Left ventricle myocardium superior (tissue), 1 donor: ENCODE results near the gene DGKD. TPM values are rescaled to one million over a fixed set of nuclear protein-coding genes. Genes with fewer than 3 reads are reported as not detected.

Experiments used
- ATAC-seq: fragments of 200-7000 bp; cut with Tn5 transposase; one replicate; pipeline ENCODE4 v1.9.1; 2020; ENCODE audit warnings: mild to moderate bottlenecking, moderate library complexity
- DNase-seq: peaks from one replicate; pipeline ENCODE4 v3.0.0-alpha.2; 2020
- intact Hi-C: fragments of 100-400 bp; cut with micrococcal nuclease; formaldehyde crosslinking; loops from one replicate; pipeline ENCODE4 v1.11.0; 2022
- total RNA-seq: library from RNA; stranded (reverse); fragmentation: NEBNext Ultra II Directional; extraction: Animal tissue kit (Norgen Biotek cat#: 25700); gene quantifications from one replicate; pipeline ENCODE4 v1.2.1, GENCODE V29; 2021
- donor health status: DM: no; HTN: yes; CAD: no; lungs with severe emphysema.

DGKD gene
- total RNA-seq, 1 donor from 2014 or later: 27.1 TPM

DNA sequence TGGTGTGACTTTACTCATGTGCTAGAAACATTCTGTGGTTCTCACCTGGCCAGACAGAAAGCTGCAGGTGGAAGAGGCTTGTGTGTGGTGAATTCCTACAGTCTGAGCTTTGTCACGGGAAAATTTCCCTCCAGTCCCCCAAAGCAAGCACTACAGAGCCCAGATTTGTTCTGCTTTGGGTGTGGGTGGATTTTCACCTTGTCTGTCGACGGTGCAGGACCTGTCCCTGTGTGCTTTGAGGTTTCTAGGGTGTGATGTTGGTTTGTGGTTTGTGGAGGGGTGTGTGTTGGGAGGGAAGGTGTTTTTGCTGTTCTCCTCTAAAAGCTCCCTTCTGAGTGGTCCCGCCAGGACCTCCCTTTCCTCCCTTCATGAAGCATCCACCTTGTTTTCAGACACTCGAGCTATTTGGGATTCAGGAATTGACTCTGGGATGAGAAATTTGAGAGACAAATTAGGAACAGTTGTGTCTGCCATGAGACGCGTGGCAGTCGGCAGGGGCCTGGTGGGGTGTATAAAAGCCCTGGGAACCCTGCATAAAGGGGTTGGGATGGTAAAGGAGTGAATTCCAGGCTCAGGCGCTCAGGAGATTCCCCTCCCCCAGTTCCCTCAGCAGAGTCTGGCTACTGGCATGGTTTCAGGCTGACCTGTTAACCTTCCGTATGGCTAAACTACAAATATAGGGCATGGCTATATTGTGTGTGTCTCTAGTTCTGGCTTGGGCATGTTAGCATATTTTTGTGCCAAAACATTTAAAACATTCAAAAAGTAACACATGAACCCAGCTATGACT is 65.5 kb downstream of the DGKD start:
- intact Hi-C loops: no loop called here
- ATAC-seq (peak; percentile 57), DNase-seq (no peak)

DNA sequence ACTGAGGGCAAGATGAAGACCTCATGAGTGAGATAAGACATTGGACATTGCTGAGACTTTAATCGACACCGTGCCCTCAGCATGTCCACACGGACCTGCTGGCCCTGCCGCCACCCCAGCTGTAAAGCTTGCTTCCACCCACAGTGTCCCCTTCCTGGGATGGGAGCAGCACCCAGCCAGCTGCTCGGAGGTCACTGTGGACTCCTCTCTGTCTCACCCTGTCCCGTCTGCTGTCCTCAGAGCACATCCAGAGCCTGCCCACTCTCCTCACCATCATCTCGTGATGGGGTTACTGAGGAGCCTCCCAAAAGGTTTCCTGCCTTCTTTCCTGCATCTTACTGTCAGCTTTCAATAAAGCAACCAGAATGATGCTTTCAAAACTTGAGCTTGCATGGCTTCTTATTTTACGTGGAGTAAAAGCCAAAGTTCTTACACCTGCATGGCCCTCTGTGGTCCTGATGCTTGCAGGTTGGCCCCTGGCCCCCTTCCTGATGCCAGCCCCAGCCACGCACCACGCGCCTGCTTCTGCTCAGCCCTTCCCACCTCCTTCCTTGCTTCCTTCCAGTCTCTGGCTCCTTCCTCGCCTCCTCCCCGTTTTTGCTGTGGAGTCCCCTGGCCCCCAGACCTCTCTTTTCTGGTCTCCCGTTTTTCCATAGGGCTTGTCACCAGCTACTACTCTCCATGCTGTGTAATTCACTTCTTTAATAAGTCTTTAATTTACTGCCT is 67.0 kb downstream of the DGKD start:
- intact Hi-C loops: no loop called here
- no peak for ATAC-seq
- no peak for DNase-seq

DNA sequence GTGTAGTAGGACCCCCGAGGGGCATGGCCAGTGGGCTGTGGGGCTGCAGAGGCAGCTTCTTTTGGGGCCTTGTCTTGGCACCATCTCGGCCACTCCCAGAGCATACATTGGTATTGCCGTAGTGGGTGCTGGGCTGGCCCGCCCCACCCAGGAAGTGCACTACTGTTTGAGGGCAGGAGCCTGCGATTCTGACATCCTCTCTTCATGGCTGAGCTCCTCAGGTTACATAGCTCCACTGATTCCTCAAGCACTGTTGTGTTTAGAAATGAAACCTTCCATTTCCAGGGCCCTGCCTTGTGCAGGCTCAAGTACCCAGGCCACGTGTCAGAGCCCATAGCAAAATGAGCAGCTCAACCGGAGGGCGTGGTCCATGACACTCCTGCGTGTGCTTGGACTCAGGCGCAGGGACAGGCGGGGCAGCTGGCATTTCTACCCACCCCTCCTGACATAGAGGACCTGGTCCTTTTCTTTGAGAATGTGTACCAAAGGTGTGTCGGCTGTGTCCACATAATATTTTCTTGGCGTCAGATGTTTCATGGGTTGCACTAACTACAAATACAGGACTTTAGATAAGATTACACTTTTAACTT is 67.9 kb downstream of the DGKD start:
- intact Hi-C loops: no loop called here
- ATAC-seq: no peak

DNA sequence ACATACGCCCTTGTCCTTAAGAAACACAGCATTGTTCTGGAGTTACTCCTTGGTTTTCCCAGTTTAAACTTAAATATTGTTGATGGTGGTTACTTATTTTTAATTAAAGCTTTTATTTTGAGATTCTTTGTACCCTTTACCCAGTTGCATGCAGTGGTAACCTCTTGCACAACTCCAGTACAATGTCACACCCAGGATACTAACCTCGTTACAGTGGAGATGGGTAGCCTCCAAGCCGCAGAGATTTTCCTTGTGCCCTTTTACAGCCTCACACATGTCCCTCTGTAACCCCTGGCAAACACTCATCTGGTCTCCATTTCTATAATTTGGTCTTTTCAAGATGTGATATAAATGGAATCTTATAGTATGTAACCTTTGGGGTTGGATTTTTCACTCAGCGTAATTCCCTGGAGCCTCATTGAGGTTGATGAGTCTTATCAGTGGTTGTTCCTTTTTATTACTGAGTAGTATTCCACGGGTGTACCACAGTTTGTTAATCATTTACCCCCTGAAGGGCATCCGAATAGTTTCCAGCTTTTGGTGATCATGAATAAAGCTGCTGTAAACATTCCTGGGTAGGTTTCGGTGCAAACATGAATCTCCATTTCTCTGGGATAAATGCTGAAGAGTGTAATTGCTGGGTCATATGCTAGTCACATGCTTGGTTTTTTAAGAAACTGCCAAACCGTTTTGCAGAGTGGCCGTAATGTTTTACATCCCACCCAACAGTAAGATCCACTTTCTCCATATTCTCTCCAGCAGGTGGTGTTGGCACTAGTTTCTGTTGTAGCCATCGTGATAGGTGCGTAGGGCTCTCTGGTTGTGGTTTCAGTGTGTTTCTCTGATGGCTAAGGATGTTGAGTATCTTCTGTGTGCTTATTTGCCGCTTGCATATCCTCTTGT is 68.6 kb downstream of the DGKD start:
- no peak for DNase-seq
- intact Hi-C loops: no loop called here
- no peak for ATAC-seq

More for the DNA sequence above, 67.9 kb downstream of the DGKD start:
- DNase-seq: no peak

DNA sequence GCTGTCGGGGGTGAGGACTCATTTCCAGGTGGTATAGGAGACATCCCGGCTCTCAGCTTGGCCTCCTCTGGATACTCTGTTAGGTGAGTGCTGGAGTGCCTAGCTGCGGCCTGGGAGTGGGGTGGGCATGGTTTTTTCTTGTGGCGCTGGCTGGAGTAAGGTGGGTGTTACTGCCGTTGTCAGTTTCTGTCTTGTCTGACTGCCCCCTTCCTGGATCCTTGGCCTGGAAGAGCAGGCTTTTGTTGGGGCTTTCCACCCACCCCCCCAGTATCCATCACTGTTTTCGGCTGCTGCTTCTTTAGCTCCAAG is 69.2 kb downstream of the DGKD start:
- ATAC-seq (no peak), DNase-seq (no peak)
- intact Hi-C loops: no loop called here

DNA sequence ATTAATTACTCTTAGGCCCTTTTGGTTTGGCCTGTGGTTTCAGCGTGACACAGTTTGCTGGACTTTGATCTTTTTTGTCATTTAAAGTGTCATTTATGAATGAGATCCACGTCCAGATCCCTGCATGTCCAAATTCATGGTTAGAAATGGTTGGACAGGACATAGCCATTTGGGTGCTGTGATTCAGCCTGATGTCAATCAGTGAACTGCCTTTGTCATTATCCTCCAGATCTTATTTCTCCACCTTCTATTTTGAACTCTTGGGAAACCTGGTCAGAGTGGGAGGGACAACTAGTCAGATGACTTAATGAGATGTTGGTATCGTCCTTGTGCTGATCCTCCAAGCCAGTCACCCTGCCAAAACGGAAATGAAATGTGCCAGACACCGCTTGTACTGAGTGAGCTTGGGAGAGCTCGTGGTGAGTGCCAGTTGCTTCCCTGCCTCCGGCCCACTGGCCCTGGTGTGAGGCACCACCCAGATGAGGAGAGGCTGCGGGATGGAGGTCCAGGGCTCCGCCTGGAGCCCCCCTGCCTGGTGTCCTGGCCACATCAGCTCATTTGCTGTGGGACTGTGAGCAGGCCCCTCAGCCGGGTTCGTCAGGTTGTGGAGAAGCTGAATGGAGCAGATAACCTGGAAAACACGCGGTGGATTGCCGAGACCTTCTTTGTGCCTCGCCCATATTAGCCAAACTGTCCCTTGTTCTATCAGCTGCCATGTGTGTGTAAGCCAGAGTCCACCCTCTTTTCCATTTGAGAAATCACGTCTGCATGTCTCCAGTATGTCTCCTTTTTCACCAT is 70.1 kb downstream of the DGKD start:
- peak; percentile 72 for DNase-seq
- peak; percentile 76 for ATAC-seq
- intact Hi-C loops: no loop called here

DNA sequence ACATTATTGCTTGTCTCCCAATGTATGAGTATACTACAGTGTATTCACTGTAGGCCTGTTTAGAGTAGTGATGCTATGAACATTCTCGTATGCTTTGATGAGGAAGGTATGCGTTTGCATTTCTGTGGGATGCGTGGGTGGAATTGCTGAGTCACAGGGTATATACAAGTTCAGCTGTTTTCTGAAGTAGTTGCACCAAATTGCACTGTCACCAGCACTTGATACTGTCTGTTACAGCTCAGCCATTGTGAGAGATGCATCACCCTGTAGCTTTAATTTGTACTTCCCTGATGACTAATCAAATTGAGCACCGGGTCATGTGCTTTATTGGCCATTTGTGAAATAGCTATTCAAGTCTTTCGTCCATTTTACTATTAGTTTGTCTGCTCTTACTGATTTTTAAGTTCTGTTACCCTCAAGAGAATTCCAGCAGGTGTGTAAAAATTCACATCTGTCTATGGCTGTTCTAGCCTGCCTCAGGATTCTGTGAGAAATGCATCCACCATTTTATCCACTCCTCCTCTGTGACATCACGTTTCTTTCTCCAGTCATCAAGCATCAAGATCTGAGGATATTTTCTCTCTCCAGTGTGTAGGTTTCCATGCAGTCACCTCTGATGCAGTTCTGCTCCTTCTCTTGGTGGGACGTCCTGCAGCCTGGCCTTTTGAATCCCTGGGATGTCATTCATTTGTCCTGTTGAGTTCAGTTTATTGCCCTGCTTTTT is 72.5 kb downstream of the DGKD start:
- no peak for DNase-seq

DNA sequence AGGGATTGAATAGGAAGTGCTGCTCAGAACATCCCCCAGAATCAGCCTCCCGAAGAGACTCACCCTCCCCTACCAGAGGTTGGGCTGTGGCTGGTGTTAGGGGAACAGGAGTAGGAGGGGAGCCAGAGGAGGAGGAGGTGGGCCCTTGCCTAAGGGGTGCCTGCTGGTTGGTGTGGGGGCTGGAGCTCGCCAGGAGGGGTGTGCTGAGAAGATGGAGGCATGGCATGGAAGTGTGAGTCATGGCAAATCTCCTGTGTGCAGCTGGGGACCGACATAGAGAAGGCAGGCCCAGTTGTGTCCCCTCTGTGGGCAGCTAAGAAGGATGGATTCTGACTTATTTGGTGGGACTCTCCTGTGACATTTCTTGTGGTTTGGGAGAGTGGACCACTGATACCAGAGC is 73.7 kb downstream of the DGKD start:
- ATAC-seq: no peak
- intact Hi-C loops: no loop called here
- no peak for DNase-seq

More for the DNA sequence above, 72.5 kb downstream of the DGKD start:
- ATAC-seq: no peak
- intact Hi-C loops: no loop called here

DNA sequence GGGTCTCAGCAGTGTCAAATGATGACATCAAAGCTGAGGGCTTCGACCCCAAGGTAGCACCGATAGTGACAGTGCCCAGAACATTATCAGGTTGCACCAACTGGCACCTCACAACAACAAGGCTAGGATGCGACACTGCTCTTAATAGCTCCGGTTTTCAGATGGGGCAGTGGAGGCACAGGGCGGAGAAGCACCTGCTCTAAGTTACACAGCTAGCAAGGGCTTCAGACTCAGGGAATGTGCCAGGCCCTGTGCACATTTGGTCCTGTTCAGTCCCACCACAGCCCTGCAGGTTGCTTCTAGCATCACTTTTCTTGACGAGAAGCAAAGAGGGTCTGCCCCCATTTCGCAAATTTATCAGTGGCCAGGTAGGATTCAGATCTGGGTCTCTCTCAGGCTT is 74.1 kb downstream of the DGKD start:
- intact Hi-C loops: no loop called here
- ATAC-seq (no peak), DNase-seq (no peak)

DNA sequence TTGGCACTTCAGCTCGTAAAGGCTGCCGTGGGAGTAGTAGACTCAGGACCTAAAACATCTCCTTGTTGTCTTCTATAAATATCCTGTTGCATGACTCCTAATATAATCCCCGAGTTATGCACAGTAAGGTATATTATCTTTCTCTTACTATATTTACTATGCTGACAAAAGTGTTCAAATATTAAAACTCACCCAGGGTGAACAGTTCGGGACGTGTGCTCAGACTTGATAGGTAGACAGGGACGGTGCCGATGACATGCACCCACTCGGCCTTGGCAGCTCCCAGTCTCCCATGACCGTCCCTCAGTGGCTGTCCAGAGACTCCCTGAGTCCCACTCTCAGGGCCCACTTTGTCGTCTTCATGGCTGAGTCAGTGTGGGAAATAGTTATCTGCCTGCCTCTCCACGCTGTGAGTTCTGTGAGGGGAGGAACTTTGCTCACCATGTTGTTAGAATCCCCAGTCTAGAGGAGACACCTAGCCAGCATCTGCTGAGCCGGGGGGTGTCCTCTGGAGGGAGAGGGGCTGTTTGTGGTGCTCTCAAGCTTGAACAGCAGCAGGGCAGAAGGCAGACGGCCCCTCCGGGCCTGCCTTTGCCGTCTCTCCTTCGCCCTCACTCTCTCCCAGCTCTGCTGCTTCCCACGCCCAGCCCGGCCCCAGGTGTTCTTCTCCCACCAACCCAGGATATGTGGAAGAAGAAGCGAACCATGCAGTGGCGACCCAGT is 75.0 kb downstream of the DGKD start:
- intact Hi-C loops: no loop called here
- DNase-seq (no peak), ATAC-seq (peak; percentile 75)

DNA sequence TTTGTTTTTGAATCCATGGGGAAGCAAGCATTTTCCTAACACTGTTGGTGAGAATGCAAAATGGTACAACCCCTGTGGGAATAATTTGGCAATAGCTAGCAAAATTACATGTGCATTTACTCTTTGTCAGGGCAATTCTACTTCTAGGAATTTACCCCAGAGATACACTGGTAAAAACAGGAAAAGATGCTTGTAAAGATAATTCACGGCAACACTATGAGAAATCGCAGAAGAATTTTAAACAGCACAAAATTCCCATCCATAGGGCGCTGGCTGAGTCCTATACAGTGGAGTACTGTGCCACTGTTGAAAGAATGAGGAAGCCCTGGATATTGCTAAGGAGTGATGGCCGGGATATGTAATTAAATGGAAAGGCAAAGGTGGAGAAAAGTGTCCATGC is 75.8 kb downstream of the DGKD start:
- intact Hi-C loops: no loop called here
- ATAC-seq (no peak), DNase-seq (no peak)

DNA sequence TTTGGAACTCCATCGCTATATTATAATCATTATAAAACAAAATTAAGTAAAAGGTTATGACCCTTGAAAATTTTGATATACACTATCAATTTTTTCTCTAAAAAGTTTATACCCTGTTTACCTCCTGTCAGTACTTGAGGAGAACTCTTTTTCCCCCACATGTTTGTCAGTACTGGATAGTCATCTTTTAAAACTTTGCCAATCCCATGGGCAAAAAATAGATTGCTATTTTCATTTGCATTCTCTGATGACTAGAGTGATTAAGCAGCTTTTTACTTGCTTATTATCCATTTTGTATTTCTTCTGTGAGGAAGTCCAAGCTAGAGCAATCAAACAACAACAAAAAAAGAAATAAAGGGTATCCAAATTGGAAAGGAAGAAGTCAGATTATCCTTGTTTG is 76.4 kb downstream of the DGKD start:
- intact Hi-C loops: no loop called here
- no peak for ATAC-seq
- DNase-seq: no peak

DNA sequence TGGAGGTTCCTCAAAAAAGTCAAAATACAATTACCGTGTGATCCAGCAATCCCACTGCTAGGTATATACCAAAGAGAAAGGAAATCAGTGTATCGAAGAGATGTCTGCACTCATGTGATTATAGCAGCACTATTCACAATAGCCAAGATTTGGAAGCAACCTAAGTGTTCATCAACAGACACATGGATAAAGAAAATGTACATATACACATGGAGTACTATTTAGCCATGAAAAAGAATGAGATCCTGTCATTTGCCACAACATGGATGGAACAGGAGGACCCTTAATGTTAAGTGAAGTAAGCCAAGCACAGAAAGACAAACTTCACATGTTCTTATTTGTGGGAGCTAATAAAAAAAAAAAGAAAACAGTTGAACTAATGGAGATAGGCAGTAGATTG is 78.7 kb downstream of the DGKD start:
- DNase-seq: no peak
- no peak for ATAC-seq
- intact Hi-C loops: no loop called here

DNA sequence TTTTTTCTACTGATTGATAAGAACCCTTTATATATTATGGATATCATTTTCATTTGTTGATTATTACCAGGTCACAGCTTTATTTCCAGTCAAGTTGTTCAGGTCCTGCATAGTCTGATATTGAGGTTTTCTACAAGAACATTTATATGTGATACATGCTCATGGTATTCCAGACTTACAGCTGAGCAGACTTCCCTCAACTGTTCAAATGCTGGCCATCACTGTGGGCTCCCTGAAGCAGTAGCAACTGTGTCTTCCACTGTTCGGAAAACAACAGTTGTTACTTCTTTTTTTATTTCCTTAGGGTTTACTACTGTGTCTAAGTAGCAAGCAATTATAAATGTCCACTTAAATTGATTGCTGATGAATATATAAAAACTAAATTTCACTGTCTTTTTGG is 79.5 kb downstream of the DGKD start:
- no peak for DNase-seq
- intact Hi-C loops: no loop called here
- no peak for ATAC-seq

DNA sequence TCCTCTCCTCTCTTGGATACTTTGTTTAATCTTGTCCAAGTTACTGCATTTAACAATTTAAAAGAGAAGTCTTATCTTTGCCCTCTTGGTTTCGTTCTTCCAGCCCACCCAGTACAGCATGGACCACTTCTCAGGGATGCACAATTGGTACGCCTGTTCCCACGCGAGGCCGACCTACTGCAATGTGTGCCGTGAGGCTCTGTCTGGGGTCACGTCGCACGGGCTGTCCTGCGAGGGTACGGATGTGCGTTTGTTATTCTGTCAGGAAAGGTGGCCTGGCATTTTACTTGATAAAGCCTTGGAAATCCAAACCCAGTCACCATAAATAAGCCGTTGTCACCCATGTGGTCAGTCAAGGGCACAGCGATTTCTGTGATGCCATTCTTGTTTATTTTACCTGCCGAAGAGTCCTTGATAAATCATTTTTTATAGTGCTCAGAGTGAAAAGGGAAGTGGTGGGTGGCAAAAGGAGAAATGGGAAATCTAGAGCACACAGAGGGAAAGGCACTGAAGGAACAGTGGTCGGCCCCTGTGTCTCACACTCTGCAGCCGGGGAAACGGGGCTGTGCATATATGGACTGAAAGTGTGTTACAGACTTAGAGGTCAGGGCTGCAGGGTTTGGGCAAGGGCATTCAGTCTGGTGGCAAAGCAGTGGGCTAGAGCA is 80.5 kb downstream of the DGKD start:
- intact Hi-C loops: no loop called here
- ATAC-seq: no peak
- no peak for DNase-seq

DNA sequence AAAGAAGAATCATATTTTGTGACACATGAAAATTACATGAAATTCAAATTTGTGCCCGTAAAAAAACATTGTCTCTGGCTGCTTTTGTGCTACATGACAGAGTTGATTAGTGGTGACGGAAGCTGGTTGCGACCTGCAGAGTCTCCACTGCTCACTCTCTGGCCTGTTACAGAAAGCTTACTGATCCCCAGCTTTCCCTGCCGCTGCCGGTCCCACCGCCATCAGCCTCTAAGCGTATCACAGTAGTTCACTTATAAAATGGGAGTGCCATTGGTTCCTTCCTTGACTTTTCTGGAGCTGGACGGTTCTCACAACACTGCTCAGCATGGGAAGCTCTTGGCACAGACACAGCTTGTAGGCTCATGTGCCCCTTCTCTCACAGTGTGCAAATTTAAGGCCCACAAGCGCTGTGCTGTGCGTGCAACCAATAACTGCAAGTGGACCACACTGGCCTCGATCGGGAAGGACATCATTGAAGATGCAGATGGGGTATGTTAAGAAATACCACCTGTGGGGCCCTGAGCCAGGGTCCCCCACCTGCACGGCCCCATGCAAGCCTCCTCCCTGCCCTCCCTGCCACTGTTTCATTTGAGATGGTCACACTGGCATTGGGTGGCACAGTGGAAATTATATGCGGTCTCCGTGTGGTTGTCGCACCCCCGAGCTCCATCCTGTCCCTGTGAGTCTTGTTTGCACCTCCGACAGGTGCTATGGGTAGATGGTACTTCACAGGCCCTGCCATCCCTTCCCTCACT is 81.3 kb downstream of the DGKD start:
- ATAC-seq: no peak
- DNase-seq: no peak
- intact Hi-C loops: no loop called here
